A673 (cell line): ENCODE results near the gene CD40. TPM values are rescaled to one million over a fixed set of nuclear protein-coding genes. Genes with fewer than 3 reads are reported as not detected.

Experiments used
- BruUV-seq: library from RNA; stranded (reverse); fragments of 400-500 nt; replicated peaks from 2 replicates; lab custom pipeline; 2021; lab: Mats Ljungman, UMichigan
- CTCF ChIA-PET: fragments of 300-600 bp; sonication (Branson Sonifier 250); formaldehyde crosslinking; loops from one replicate; lab custom pipeline; 2022; ENCODE audit warnings: antibody characterized with exemption; lab: Charles Lee
- POLR2A ChIA-PET: fragments of 300-600 bp; sonication (Branson Sonifier 250); formaldehyde crosslinking; loops from one replicate; lab custom pipeline; 2022; ENCODE audit warnings: antibody characterized with exemption; ENCODE audit not compliant: low non-redundant PET; lab: Charles Lee
- DNase-seq: peaks from one replicate; pipeline ENCODE4 v3.0.0-alpha.2; 2015; ENCODE audit warnings: low spot score
- H3K27ac ChIP-seq: fragments of 200-600 bp; sonication (generic); 2 replicates; pipeline ENCODE4 v1.5.1; 2016; ENCODE audit warnings: mixed run types, low read depth, mild to moderate bottlenecking, mixed read lengths, antibody characterized with exemption, low read length; ENCODE audit not compliant: poor library complexity, severe bottlenecking
- H3K27me3 ChIP-seq: fragments of 200-600 bp; sonication (generic); replicated peaks from 2 replicates; pipeline ENCODE4 v1.6.1; 2017; ENCODE audit warnings: mixed run types, low read depth, mild to moderate bottlenecking, mixed read lengths, antibody characterized with exemption, low read length; ENCODE audit not compliant: insufficient read depth, poor library complexity
- H3K36me3 ChIP-seq: fragments of 200-600 bp; sonication (generic); 2 replicates; pipeline ENCODE4 v1.6.1; 2016; ENCODE audit warnings: mixed run types, mild to moderate bottlenecking, mixed read lengths, antibody characterized with exemption, low read length; ENCODE audit not compliant: insufficient read depth, poor library complexity, severe bottlenecking
- H3K4me1 ChIP-seq: fragments of 200-600 bp; sonication (generic); 2 replicates; pipeline ENCODE4 v1.6.1; 2017; ENCODE audit warnings: mixed run types, mild to moderate bottlenecking, mixed read lengths, antibody characterized with exemption, low read length; ENCODE audit not compliant: insufficient read depth, poor library complexity, severe bottlenecking
- H3K4me3 ChIP-seq: fragments of 200-600 bp; sonication (generic); 2 replicates; pipeline ENCODE4 v1.5.1; 2016; ENCODE audit warnings: low read depth, mixed run types, mild to moderate bottlenecking, mixed read lengths, low read length; ENCODE audit not compliant: poor library complexity, severe bottlenecking
- H3K9me3 ChIP-seq: fragments of 200-600 bp; sonication (generic); 2 replicates; pipeline ENCODE4 v1.6.1; 2016; ENCODE audit warnings: mixed run types, low read depth, mild to moderate bottlenecking, mixed read lengths, antibody characterized with exemption, low read length; ENCODE audit not compliant: poor library complexity, severe bottlenecking
- CTCF ChIP-seq: fragments of 300-800, 200-600 bp; sonication (generic); conservative IDR thresholded peaks from 2 replicates; pipeline ENCODE4 v1.5.1; 2017; ENCODE audit warnings: low read depth, mild to moderate bottlenecking, antibody characterized with exemption, low read length, moderate library complexity, mixed read lengths
- EZH2 ChIP-seq: fragments of 200-600 bp; sonication (generic); IDR thresholded peaks from 2 replicates; pipeline ENCODE4 v1.6.1; 2017; ENCODE audit warnings: borderline replicate concordance, low read depth, mild to moderate bottlenecking, mixed read lengths, antibody characterized with exemption, low read length; ENCODE audit not compliant: poor library complexity, severe bottlenecking
- intact Hi-C: fragments of 100-400 bp; cut with micrococcal nuclease; formaldehyde crosslinking; loops from one replicate; pipeline ENCODE4 v1.10.0; 2022; ENCODE audit not compliant: unreplicated experiment
- total RNA-seq: library from RNA; stranded (reverse); gene quantifications from 2 replicates; pipeline ENCODE4 v1.2.3, GENCODE V29; 2021

Gene CD40
- total RNA-seq, 1 experiment from 2014 or later, result 16.3 TPM

DNA sequence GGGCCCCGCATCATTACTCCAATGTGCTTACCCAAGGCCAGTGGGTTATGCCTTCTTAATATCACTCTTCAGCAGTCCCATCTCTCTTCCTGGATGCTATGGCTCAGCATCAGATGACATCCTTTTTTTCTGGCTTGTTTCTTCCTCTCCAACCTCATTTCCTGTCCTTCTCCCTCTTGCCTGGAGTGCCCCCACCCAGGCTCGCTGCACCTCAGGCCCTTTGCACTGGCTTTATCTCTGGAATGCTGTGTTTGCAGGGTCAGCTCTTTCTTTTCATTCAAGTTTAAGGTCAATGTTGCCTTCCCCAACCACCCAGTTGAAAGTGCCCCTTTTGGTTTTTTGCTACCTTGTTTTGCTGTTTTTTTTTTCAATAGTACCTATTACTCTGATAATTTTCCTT lies 36.7 kb downstream of the CD40 start:
- intact Hi-C loops, result no loop called here
- no TSS peak for BruUV-seq
- Histone ChIP-seq H3K36me3 (no peaks in the 10 kb centered on the region), H3K9me3 (no peaks in the 10 kb centered on the region), H3K27me3 (peaks cover 6% of the 10 kb centered on the region), H3K4me1 (no peaks in the 10 kb centered on the region), H3K4me3 (no peak overlapping the region), H3K27ac (no peak overlapping the region)
- ChIA-PET CTCF (no interaction called here), POLR2A (no interaction called here)
- no peak for DNase-seq
- TF ChIP-seq CTCF (no peak), EZH2 (no peak)

DNA sequence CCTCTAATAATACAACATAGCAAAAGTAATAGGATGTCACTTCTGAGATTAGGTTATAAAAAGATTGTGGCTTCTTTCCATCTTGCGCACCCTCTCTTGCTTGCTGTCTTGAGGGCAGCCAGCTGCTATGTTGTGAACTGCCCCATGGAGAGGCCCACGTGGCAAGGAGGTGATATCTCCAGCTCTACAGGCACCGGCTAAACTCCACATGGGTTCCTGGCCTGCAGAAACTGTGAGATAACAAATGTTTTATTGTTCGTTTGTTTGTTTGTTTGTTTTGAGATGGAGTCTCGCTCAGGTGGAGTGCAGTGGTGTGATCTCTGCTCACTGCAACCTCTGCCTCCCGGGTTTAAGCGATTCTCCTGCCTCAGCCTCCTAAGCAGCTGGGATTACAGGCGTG lies 38.0 kb downstream of the CD40 start:
- intact Hi-C loops, result no loop called here
- no TSS peak for BruUV-seq
- ChIA-PET POLR2A (no interaction called here), CTCF (no interaction called here)
- H3K27ac ChIP-seq, result no peak overlapping the region
- TF ChIP-seq CTCF (no peak), EZH2 (no peak)
- H3K9me3 ChIP-seq, result no peaks in the 10 kb centered on the region
- peaks cover 10% of the 10 kb centered on the region for H3K27me3 ChIP-seq
- no peaks in the 10 kb centered on the region for H3K36me3 ChIP-seq
- DNase-seq, result no peak
- H3K4me1 ChIP-seq, result no peaks in the 10 kb centered on the region
- no peak overlapping the region for H3K4me3 ChIP-seq

DNA sequence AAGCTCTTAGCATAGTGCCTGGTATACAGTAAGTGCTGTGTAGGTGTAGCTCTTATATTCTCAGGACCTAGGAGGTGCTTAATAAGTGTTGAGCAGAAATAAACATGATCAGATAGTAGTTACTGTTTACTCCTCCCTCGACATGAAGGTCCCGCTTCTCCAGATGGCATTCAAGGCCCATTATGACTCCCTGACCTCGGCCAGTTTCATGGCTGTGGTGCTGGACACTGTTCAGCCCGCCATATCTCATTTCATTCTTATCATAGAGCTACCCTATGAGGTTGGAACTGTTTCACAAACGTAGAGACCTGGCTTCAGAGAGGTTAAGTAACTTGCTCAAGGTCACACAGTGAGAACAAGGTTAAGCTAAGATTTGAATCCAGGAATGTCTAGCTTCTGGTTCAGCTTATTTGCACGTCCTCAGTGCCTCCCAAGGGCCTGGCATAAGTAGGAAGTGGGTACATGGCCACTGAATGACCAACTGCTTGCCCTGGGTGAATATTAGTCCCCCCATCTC lies 39.0 kb downstream of the CD40 start:
- ChIA-PET POLR2A (no interaction called here), CTCF (no interaction called here)
- intact Hi-C loops, result no loop called here
- Histone ChIP-seq H3K27ac (no peak overlapping the region), H3K4me3 (no peak overlapping the region), H3K27me3 (peaks cover 10% of the 10 kb centered on the region), H3K9me3 (no peaks in the 10 kb centered on the region), H3K36me3 (no peaks in the 10 kb centered on the region), H3K4me1 (no peaks in the 10 kb centered on the region)
- no peak for DNase-seq
- no peak for TF ChIP-seq CTCF
- no peak for TF ChIP-seq EZH2
- BruUV-seq, result no TSS peak
